HG03575 (cell line): ENCODE results near the gene ZNFX1.
"Not testable (repeated sequence)": the region's sequence is repeated elsewhere in the genome, so short reads cannot be mapped to it uniquely, and the experiment has no call there.

Experiments
- ATAC-seq: cut with Tn5 transposase; IDR thresholded peaks from one replicate; pipeline ENCODE4 v1.9.1; 2021; ENCODE audit not compliant: unreplicated experiment, insufficient number of reproducible peaks, low FRiP score; ENCODE audit errors: extremely low read depth

Gene ZNFX1

DNA sequence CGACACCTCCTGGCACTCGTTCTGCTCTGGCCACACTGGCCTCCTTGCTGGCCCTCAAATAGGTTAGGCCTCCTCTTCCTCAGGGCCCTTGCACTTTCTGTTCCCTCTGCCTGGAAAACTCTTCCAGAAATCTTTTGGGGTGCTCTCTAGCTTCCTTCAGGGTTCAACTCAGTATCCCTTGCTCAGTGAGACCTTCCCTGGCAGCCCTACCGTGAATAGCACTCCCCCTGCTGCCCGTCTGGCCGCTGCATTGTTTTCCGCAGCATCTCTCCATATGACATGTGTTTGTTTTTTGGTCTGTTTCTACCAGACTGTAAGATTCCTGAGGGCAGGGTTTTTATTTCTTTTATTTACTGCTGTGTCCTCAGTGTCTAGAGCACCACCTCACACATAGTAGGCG is 52.0 kb downstream of the ZNFX1 start:
- no peak for ATAC-seq

GRCh38 chr20:49219924-49220831 is 57.7 kb downstream of the ZNFX1 start:
- no peak for ATAC-seq

DNA sequence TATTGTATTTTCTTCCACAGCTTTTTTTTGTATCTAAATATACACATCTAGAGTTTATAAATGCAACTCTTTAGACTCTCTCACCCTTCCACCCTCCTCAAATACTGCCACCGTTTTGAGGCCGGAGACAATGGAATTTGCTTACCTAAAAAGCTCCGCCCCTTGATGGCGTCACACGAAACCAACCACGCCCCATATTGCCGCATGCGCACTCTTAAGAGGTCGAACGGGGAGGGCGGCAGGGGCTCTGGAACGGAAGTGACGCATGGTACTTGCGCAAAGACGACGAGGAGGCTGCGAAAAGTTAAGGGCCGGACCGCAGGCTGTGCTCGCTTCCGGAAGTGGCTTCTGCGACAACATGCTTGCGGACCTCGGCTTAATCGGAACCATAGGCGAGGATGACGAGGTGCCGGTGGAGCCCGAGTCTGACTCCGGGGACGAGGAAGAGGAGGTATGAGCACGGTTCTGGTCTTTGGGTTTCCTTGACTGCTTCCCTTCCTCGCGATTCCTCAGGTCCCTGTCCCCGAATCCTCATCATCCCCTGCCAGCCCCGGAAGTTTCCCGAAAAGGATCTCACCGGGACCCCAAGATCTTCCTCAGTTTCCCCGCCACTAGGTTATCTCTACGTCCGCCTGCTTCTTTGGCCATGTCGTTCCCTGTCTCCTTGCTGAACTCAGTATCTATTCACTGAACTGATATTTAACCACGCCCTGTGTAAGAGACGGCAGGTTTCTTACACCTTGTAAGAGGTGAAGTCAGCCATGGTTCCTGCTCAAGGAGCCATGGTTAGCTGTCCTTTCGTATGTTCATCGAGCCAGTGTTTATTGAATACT is 58.5 kb downstream of the ZNFX1 start, which contains the start of gene DDX27:
DDX27 (plus strand) TSS at position 326 of the 833 bp plus-strand sequence; CDS start at position 359, 33 bp downstream.
- no peak for ATAC-seq

GRCh38 chr20:49218739-49219090 is 59.1 kb downstream of the ZNFX1 start:
- not testable (repeated sequence) for ATAC-seq

DNA sequence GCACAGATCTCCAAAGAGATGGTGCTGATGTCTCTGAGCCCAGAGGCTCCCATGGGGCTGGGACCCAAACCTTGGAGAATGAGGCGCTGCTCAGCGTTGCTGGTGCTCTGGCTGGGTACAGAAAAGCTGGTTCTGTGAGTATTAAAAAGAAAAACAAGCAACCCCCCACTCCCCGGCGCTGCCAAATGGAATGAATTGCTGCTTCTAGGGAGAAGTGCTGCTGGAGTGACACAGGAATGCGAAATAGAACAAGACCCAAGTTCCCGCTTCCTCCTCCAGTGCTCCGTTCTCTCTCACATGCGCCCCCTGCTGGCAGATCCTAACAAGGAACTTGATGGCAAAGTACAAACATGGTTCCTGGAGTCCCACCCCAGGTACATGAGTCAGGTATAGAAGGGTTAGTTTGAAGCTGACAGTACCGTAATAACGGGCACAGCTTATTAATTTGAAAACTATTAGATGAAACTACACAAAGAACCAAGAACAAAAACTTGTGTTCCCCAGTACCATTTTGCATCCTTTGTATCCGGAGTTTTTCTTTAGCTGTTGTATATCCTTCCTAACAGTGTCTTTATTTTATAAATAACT is 60.8 kb downstream of the ZNFX1 start:
- ATAC-seq, result no peak

DNA sequence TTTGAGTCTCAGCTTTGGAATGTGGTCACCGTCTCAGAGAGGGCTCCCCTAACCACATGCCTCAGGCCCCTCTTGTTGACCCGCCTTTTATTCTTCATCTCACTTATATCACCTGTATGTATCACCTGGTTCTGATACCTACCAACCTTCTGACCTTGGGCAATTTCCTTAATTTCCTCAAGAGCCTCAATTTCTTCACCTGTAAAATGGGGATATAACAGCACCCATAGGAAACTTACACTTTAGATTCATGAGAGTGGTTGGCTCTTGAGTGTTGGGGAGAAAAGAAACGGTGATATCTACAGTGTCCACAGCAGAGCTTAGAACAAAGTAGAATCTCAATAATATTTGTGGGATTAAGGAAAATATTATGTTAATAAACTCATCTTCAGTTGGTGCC is 62.6 kb downstream of the ZNFX1 start:
- ATAC-seq, result no peak

GRCh38 chr20:49214571-49214970 is 63.3 kb downstream of the ZNFX1 start:
- no peak for ATAC-seq

- ATAC-seq, result no peak
Measured at GRCh38 chr20:49210757-49211110, 67.1 kb downstream of the ZNFX1 start.

DNA sequence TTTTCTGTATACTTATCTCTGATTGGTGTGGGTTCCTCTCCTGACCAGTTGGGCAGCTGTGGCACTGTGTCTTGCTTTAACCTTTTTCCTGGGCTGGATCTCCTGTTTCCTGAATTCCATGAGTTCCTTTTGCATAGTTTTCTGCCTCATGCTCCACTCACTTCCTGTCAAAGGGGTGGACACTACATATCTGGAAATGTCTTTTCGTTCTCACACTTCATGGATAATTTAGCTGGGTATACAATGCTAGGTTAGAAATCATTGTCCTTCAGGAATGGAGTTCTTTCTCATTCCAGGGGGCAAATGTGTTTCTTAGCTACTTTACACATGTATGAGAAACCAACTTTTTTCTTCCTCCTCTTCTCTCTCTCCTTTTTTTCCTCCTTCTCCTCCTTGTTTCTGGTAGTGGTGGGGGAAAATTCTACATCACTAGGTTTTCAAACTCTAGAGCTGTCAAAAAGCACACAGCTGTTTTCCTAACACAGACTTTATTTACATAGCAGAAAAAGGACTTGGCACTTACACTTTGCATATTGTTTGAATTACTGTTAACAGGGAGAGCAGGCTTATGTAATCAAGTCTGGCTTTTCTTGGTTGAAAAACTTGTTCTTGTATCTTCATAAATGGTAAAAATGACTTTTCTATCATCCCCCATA is 67.6 kb downstream of the ZNFX1 start:
- ATAC-seq, result no peak

- ATAC-seq, result no peak
Measured at GRCh38 chr20:49207076-49207475, 70.8 kb downstream of the ZNFX1 start.

GRCh38 chr20:49203746-49204145 is 74.1 kb downstream of the ZNFX1 start:
- ATAC-seq, result no peak

GRCh38 chr20:49203011-49203410 is 74.8 kb downstream of the ZNFX1 start:
- ATAC-seq, result no peak

GRCh38 chr20:49199729-49200293 is 78.0 kb downstream of the ZNFX1 start:
- no peak for ATAC-seq

DNA sequence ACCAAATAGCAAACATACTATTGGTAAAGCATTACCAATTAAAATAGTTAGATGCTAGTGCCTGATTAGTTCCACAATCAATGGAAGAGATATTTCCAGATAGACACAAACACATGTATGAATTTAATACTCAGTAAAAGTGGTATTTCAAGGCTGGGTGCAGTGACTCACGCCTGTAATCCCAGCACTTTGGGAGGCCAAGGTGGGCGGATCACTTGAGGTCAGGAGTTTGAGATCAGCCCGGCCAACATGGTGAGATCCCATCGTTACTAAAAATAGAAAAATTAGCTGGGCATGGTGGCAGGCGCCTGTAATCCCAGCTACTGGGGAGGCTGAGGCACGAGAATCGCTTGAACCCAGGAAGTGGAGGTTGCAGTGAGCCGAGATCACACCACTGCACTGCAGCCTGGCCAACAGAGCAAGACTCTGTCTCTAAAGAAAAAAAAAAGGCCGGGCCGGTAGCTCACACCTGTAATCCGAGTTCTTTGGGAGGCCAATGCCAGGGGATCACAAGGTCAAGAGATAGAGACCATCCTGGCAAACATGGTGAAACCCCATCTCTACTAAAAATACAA is 84.8 kb downstream of the ZNFX1 start:
- not testable (repeated sequence) for ATAC-seq
